Measurements from ENCODE around the gene PTPN23. TPM values are rescaled to one million over a fixed set of nuclear protein-coding genes. Genes with fewer than 3 reads are reported as not detected.

Gene PTPN23
- total and polyA plus RNA-seq, 2 of the 13 experiments (the other 11 are each of a cell fraction or from before 2014, with no cell fraction given): 2.3 to 3.7 TPM

DNA sequence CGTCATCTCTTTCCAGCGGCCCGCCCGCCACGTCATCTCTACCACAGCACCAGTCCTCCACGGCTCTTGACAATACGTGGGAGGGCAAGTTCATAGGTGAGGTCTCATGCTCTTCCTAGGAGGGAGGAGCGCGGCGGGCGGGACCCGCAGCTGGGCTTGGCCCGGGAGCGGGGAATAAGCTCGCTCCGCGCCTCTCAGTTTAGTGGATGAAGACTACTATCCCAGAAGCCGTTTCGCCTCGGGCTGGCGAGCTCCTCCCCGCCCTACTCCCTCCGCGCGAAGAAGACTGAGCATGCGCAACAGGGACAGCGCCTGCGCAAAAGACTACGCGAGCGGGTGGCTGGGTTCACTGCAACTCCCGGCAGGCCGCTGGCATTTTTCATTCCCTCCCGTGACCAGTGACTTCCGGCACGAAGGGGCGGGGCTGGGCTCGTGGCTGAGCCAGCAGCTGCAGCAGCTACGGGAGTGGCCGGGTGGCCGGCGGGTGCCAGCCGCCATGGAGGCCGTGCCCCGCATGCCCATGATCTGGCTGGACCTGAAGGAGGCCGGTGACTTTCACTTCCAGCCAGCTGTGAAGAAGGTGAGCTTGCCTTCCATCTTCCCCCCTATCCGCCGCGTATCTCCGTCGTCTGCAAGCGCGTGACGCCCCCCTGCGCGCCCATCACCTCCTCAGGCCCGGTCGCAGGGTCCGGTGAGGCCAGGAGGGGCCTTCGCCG is at the start of gene PTPN23 (continued):
- TF ChIP-seq, protein P1, sequence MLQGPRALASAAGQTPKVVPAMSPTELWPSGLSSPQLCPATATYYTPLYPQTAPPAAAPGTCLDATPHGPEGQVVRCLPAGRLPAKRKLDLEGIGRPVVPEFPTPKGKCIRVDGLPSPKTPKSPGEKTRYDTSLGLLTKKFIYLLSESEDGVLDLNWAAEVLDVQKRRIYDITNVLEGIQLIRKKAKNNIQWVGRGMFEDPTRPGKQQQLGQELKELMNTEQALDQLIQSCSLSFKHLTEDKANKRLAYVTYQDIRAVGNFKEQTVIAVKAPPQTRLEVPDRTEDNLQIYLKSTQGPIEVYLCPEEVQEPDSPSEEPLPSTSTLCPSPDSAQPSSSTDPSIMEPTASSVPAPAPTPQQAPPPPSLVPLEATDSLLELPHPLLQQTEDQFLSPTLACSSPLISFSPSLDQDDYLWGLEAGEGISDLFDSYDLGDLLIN (CRISPR knock-in tag; IDR thresholded peaks at IDR 0.05; ENCODE audit: borderline replicate concordance): no peak
- TF ChIP-seq ZNF501 (CRISPR knock-in tag; IDR thresholded peaks at IDR 0.05) (peak; percentile 50), BCL6 (CRISPR knock-in tag; IDR thresholded peaks at IDR 0.05) (peak; percentile 15; the same call in 1 of the 2 replicates), MAFK (conservative IDR thresholded peaks at IDR 0.05 in 1 of 2, IDR thresholded peaks at IDR 0.05 in 1 of 2; ENCODE audit: low read length in 2 of 2) (no peak; a peak in 1 of 4 replicates), KDM5A (IDR thresholded peaks at IDR 0.05; ENCODE audit: borderline replicate concordance, low read length) (no peak; the same call in 1 of the 2 replicates), ARNT2 (CRISPR knock-in tag; IDR thresholded peaks at IDR 0.05; ENCODE audit: low read depth) (0 out of 2 replicates have a peak, but pooled peaks have one; percentile 51), JUNB (CRISPR knock-in tag; IDR thresholded peaks at IDR 0.05; ENCODE audit: borderline replicate concordance) (no peak), ZNF549 (CRISPR knock-in tag; IDR thresholded peaks at IDR 0.05) (no peak), ZNF431 (CRISPR knock-in tag; IDR thresholded peaks at IDR 0.05; ENCODE audit: borderline replicate concordance, low read depth) (peak; percentile 35; the same call in 1 of the 2 replicates), TOPORS (CRISPR knock-in tag; IDR thresholded peaks at IDR 0.05) (no peak), MXI1 (IDR thresholded peaks at IDR 0.05; ENCODE audit: borderline replicate concordance, low read depth, low read length) (peak; percentile 91; the same call in 1 of the 3 replicates)
- TF ChIP-seq, protein P2, sequence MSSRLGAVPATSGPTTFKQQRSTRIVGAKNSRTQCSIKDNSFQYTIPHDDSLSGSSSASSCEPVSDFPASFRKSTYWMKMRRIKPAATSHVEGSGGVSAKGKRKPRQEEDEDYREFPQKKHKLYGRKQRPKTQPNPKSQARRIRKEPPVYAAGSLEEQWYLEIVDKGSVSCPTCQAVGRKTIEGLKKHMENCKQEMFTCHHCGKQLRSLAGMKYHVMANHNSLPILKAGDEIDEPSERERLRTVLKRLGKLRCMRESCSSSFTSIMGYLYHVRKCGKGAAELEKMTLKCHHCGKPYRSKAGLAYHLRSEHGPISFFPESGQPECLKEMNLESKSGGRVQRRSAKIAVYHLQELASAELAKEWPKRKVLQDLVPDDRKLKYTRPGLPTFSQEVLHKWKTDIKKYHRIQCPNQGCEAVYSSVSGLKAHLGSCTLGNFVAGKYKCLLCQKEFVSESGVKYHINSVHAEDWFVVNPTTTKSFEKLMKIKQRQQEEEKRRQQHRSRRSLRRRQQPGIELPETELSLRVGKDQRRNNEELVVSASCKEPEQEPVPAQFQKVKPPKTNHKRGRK (CRISPR knock-in tag; IDR thresholded peaks at IDR 0.05): no peak
- TF ChIP-seq, protein P3, sequence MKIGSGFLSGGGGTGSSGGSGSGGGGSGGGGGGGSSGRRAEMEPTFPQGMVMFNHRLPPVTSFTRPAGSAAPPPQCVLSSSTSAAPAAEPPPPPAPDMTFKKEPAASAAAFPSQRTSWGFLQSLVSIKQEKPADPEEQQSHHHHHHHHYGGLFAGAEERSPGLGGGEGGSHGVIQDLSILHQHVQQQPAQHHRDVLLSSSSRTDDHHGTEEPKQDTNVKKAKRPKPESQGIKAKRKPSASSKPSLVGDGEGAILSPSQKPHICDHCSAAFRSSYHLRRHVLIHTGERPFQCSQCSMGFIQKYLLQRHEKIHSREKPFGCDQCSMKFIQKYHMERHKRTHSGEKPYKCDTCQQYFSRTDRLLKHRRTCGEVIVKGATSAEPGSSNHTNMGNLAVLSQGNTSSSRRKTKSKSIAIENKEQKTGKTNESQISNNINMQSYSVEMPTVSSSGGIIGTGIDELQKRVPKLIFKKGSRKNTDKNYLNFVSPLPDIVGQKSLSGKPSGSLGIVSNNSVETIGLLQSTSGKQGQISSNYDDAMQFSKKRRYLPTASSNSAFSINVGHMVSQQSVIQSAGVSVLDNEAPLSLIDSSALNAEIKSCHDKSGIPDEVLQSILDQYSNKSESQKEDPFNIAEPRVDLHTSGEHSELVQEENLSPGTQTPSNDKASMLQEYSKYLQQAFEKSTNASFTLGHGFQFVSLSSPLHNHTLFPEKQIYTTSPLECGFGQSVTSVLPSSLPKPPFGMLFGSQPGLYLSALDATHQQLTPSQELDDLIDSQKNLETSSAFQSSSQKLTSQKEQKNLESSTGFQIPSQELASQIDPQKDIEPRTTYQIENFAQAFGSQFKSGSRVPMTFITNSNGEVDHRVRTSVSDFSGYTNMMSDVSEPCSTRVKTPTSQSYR (CRISPR knock-in tag; IDR thresholded peaks at IDR 0.05; ENCODE audit: borderline replicate concordance): no peak
- TF ChIP-seq, protein P4, sequence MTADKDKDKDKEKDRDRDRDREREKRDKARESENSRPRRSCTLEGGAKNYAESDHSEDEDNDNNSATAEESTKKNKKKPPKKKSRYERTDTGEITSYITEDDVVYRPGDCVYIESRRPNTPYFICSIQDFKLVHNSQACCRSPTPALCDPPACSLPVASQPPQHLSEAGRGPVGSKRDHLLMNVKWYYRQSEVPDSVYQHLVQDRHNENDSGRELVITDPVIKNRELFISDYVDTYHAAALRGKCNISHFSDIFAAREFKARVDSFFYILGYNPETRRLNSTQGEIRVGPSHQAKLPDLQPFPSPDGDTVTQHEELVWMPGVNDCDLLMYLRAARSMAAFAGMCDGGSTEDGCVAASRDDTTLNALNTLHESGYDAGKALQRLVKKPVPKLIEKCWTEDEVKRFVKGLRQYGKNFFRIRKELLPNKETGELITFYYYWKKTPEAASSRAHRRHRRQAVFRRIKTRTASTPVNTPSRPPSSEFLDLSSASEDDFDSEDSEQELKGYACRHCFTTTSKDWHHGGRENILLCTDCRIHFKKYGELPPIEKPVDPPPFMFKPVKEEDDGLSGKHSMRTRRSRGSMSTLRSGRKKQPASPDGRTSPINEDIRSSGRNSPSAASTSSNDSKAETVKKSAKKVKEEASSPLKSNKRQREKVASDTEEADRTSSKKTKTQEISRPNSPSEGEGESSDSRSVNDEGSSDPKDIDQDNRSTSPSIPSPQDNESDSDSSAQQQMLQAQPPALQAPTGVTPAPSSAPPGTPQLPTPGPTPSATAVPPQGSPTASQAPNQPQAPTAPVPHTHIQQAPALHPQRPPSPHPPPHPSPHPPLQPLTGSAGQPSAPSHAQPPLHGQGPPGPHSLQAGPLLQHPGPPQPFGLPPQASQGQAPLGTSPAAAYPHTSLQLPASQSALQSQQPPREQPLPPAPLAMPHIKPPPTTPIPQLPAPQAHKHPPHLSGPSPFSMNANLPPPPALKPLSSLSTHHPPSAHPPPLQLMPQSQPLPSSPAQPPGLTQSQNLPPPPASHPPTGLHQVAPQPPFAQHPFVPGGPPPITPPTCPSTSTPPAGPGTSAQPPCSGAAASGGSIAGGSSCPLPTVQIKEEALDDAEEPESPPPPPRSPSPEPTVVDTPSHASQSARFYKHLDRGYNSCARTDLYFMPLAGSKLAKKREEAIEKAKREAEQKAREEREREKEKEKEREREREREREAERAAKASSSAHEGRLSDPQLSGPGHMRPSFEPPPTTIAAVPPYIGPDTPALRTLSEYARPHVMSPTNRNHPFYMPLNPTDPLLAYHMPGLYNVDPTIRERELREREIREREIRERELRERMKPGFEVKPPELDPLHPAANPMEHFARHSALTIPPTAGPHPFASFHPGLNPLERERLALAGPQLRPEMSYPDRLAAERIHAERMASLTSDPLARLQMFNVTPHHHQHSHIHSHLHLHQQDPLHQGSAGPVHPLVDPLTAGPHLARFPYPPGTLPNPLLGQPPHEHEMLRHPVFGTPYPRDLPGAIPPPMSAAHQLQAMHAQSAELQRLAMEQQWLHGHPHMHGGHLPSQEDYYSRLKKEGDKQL (CRISPR knock-in tag; IDR thresholded peaks at IDR 0.05; ENCODE audit: low read depth): peak; percentile 43; the same call in 1 of the 2 replicates

Data from HepG2 (cell line).